Forelimb muscle (tissue), 1 donor: Measurements from ENCODE around the gene SDE2. TPM values are rescaled to one million over a fixed set of nuclear protein-coding genes. Genes with fewer than 3 reads are reported as not detected.
"Not testable (repeated sequence)": the region's sequence is repeated elsewhere in the genome, so short reads cannot be mapped to it uniquely, and the experiment has no call there.

ENCODE experiments used
- DNase-seq: peaks from one replicate; pipeline ENCODE4 v3.0.0-alpha.2; 2013; ENCODE audit warnings: low read depth
- polyA plus RNA-seq: library from polyadenylated mRNA; unstranded; fragments of 120-200 nt; gene quantifications from one replicate; pipeline ENCODE4 v1.2.1, GENCODE V29; 2013; ENCODE audit not compliant: insufficient read length

The SDE2 gene
- 13.3 TPM for polyA plus RNA-seq

GRCh38 chr1:225999227-225999911 lies at the start of gene SDE2:
SDE2 (minus strand) TSS chr1:225999343; CDS start chr1:225999312, 31 bp downstream.
- DNase-seq = peak; percentile 93

- no peak for DNase-seq
Observed at GRCh38 chr1:226048886-226049285, 49.7 kb upstream of the SDE2 start.

- DNase-seq = no peak
Observed at GRCh38 chr1:226047495-226047894, 48.4 kb upstream of the SDE2 start.

- no peak for DNase-seq
Observed at GRCh38 chr1:226046240-226046639, 47.1 kb upstream of the SDE2 start.

GRCh38 chr1:226044514-226045101 lies 45.5 kb upstream of the SDE2 start:
- no peak for DNase-seq

- no peak for DNase-seq
Observed at GRCh38 chr1:226041419-226041818, 42.3 kb upstream of the SDE2 start.

- DNase-seq = no peak
Observed at GRCh38 chr1:226038661-226039060, 39.5 kb upstream of the SDE2 start.

- DNase-seq = no peak
Observed at GRCh38 chr1:226035915-226036314, 36.8 kb upstream of the SDE2 start.

- DNase-seq = peak; percentile 32
Observed at GRCh38 chr1:226034482-226034881, 35.3 kb upstream of the SDE2 start.

- DNase-seq = no peak
Observed at GRCh38 chr1:226033991-226034390, 34.8 kb upstream of the SDE2 start.

GRCh38 chr1:226033582-226033981 lies 34.4 kb upstream of the SDE2 start:
- DNase-seq = no peak

GRCh38 chr1:226029568-226030225 lies 30.6 kb upstream of the SDE2 start:
- no peak for DNase-seq

- no peak for DNase-seq
Observed at GRCh38 chr1:226029093-226029496, 30.0 kb upstream of the SDE2 start.

- no peak for DNase-seq
Observed at GRCh38 chr1:226027538-226028217, 28.5 kb upstream of the SDE2 start.

GRCh38 chr1:226026833-226027232 lies 27.7 kb upstream of the SDE2 start:
- DNase-seq = no peak

- DNase-seq = no peak
Observed at GRCh38 chr1:226023735-226024134, 24.6 kb upstream of the SDE2 start.

GRCh38 chr1:226021801-226022200 lies 22.7 kb upstream of the SDE2 start:
- DNase-seq = no peak

- no peak for DNase-seq
Observed at GRCh38 chr1:226021401-226021800, 22.3 kb upstream of the SDE2 start.

GRCh38 chr1:226019572-226019971 lies 20.4 kb upstream of the SDE2 start:
- DNase-seq = no peak

- no peak for DNase-seq
Observed at GRCh38 chr1:226017070-226017469, 17.9 kb upstream of the SDE2 start.

GRCh38 chr1:226009650-226010044 lies 10.5 kb upstream of the SDE2 start:
- DNase-seq = no peak

GRCh38 chr1:226007126-226007892 lies 8.2 kb upstream of the SDE2 start:
- DNase-seq = not testable (repeated sequence)
